GM18511 (cell line): ENCODE measurements around the gene GAPVD1.

Experiments
- ATAC-seq: cut with Tn5 transposase; IDR thresholded peaks from one replicate; pipeline ENCODE4 v1.9.1; 2021; ENCODE audit warnings: mild to moderate bottlenecking, moderate library complexity; ENCODE audit not compliant: unreplicated experiment

The GAPVD1 gene

GRCh38 chr9:125400725-125401716 is 139.4 kb downstream of the GAPVD1 start:
- no peak for ATAC-seq

DNA sequence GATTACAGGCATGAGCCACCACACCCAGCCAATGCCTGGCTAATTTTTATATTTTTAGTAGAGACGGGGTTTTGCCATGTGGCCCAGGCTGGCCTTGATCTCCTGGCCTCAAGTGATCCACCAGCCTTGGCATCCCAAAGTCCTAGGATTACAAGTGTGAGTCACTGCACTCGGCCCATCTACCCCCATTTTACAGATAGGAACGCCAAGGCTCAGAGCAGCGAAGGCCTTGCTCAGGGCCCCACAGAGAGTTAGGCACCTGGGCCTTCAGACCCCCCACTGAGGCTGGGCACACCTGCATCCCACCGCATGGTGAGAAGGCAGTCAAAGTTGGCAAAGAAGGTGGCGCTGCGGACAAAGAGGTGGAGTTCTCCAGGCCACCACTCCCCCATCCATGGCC is 143.1 kb downstream of the GAPVD1 start:
- ATAC-seq = no peak

GRCh38 chr9:125405938-125406809 is 144.5 kb downstream of the GAPVD1 start:
- ATAC-seq = no peak

DNA sequence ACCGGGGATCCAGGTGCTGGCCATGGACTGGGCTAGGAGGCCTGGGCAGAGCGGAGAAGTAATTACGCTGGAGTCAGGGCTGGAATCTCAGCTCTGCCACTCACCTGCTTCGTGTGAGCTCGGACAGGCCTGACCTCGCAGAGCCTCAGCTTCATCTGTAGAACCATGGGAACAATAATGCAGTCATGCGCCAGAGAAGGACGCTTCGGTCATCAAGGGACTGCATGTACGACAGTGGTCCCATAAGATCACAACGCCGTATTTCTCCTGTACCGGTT is 145.1 kb downstream of the GAPVD1 start:
- no peak for ATAC-seq

DNA sequence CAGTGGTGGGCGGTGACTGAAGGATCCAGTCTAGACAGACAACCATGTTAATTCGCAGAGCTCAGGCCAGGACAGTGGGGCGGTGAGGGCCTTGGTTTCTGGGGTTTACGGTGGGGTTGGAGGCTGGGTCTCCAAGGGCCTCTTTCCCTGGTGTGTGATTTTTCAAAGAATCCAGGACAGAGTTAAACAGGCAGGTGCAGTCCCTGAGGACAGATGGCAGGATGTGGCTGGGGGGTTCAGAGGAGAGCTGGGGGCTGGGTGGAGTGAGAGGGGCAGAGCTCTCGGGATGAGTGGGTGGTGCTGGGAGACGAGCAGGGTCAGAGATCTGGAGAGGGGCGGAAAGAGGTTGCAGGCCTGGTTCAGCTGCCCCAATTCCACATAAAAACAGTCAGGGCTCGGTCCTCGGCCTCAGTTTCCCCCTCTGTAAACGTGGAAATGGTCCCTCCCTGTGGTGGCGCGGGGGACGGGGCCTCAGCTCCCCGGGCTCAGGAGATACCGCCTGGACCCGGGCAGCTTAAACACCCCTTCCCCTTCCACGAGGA is 145.9 kb downstream of the GAPVD1 start:
- ATAC-seq = peak; percentile 10

DNA sequence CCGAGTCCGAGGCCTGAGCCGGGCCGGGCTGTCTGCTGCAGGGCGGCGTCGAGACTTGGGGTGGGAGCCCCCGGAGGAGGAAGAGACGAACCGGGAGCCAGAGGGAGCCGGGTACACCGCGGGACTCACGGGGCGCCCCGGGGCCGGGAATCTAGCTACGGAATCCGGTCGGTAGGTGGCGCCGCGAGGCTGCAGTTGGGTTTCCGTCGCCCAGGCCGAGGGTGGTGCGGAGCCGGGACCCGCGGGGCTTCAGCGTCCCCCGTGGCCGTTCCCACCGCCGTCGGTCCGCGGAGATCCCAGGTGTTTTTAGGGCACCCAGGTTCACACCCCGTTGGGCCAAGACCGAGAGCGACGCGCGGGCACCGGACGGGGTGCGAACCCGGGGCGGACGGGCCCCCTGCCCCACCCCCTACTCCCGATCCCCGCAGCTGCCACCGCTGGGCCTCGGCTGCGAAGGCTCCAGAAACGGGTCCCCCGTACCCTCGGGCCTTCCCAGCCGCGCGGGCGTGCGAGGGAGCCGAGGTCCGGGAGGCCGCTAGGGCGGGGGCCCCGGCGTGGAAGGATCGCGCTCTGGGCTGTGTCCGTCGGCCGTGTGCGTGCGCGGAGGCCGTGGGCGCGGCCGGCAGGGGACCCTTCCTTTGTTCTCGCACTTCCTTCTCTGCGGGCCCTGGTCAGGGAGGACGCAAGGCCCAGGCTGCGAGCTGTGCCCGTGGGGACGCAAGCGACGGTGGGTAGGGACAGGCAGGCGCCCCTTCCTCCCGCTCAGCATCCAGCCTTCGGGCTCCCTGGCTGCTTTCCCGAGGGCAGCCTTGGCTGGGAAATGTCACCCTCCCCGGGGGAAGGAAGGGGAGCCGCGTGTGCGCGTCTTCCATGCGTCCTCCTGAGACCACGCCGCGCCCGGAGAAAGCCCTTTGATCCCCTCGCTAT is 146.6 kb downstream of the GAPVD1 start:
- ATAC-seq = peak; percentile 72

GRCh38 chr9:125409217-125409636 is 147.6 kb downstream of the GAPVD1 start:
- no peak for ATAC-seq

- no peak for ATAC-seq
These were observed 148.3 kb downstream of the GAPVD1 start for GRCh38 chr9:125409637-125410521.

GRCh38 chr9:125410522-125410894 is 148.9 kb downstream of the GAPVD1 start:
- ATAC-seq = no peak

GRCh38 chr9:125411171-125411756 is 149.6 kb downstream of the GAPVD1 start:
- ATAC-seq = no peak

- no peak for ATAC-seq
These were observed 150.5 kb downstream of the GAPVD1 start for GRCh38 chr9:125412166-125412565.

GRCh38 chr9:125413579-125413978 is 152.0 kb downstream of the GAPVD1 start:
- no peak for ATAC-seq

DNA sequence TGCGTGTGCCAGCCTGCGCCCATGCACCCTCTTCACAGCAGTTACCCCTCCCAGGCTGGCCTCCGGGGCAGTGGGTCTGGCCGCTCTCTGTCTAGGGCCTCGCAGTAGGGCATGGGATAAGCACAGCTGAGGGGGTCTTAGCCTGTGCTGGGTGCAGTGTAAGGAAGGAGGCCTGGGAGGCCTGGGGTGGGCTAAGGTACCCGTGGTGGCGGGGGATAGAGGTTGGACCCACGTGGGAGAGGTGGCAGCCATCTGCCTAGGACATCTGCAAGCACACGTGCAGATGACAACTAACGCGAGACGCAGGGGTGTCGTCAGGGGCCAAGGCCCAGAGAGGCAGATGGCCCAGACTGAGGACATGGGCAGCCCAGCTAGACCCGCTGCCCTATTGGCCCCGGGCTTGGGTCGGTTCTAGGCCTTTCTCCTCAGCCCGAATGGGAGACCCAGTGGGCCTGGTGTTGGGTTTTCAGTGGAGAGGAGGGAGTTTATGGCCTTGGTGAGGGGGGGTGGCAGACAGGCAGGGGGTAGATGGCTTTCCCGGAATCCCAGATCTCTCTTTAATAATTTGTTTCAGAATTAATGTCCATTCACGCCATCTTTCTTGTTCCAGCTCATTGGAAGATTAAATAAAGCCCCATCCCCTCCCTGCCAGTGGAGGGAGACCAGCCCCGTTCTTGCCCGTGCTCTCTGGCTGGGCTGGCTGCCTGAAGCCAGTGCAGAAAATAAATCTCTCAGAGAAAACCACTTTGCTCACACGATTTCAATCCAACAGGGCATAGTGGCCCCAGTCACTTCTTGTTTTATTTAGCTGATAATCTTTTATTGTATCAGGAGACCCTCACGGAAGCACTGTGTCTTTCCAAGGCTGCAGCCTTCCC is 154.2 kb downstream of the GAPVD1 start:
- ATAC-seq = no peak

- no peak for ATAC-seq
These were observed 154.9 kb downstream of the GAPVD1 start for GRCh38 chr9:125416517-125416916.
